H9 (cell line): ENCODE data around the gene SPRR5. TPM values are rescaled to one million over a fixed set of nuclear protein-coding genes. Genes with fewer than 3 reads are reported as not detected.

Source experiments
- DNase-seq: peaks from one replicate; pipeline ENCODE4 v3.0.0-alpha.2; 2017
- H2AFZ ChIP-seq: one replicate; pipeline ENCODE4 v1.6.1; 2013; ENCODE audit warnings: mild to moderate bottlenecking, low read length, control low read depth, moderate library complexity
- H2AK5ac ChIP-seq: 2 replicates; pipeline ENCODE4 v1.6.1; 2013; ENCODE audit warnings: low read length, control low read depth, mixed read lengths; ENCODE audit not compliant: insufficient read length
- H2BK120ac ChIP-seq: one replicate; pipeline ENCODE4 v1.6.1; 2013; ENCODE audit warnings: low read depth, mild to moderate bottlenecking, low read length, control low read depth, inconsistent platforms; ENCODE audit not compliant: poor library complexity, severe bottlenecking
- H2BK12ac ChIP-seq: 2 replicates; pipeline ENCODE4 v1.6.1; 2013; ENCODE audit warnings: low read length, control low read depth, mixed read lengths, low read depth; ENCODE audit not compliant: insufficient read length
- H2BK15ac ChIP-seq: 2 replicates; pipeline ENCODE4 v1.6.1; 2013; ENCODE audit warnings: low read depth, low read length, control low read depth
- H2BK20ac ChIP-seq: one replicate; pipeline ENCODE4 v1.6.1; 2013; ENCODE audit warnings: low read depth, mild to moderate bottlenecking, low read length, control low read depth, inconsistent platforms; ENCODE audit not compliant: poor library complexity, severe bottlenecking
- H2BK5ac ChIP-seq: 2 replicates; pipeline ENCODE4 v1.6.1; 2013; ENCODE audit warnings: low read length, control low read depth, mixed read lengths; ENCODE audit not compliant: insufficient read length
- H3K14ac ChIP-seq: 2 replicates; pipeline ENCODE4 v1.6.1; 2013; ENCODE audit warnings: low read length, control low read depth; ENCODE audit not compliant: insufficient read depth
- H3K18ac ChIP-seq: 2 replicates; pipeline ENCODE4 v1.6.1; 2013; ENCODE audit warnings: low read depth, mild to moderate bottlenecking, mixed read lengths, low read length, control low read depth; ENCODE audit not compliant: insufficient read length
- H3K23ac ChIP-seq: 2 replicates; pipeline ENCODE4 v1.6.1; 2013; ENCODE audit warnings: low read length, control low read depth, mixed read lengths, low read depth; ENCODE audit not compliant: insufficient read length
- H3K23me2 ChIP-seq: 2 replicates; pipeline ENCODE4 v1.6.1; 2013; ENCODE audit warnings: low read depth, mild to moderate bottlenecking, mixed read lengths, low read length, control low read depth; ENCODE audit not compliant: insufficient read length, poor library complexity, severe bottlenecking
- H3K27ac ChIP-seq: 2 replicates; pipeline ENCODE4 v1.5.1; 2013; ENCODE audit warnings: low read length, control low read depth, mixed read lengths, low read depth; ENCODE audit not compliant: insufficient read length
- H3K27me3 ChIP-seq: 2 replicates; pipeline ENCODE4 v1.6.1; 2013; ENCODE audit warnings: low read length, control low read depth, inconsistent platforms; ENCODE audit not compliant: insufficient read depth
- H3K4ac ChIP-seq: 2 replicates; pipeline ENCODE4 v1.6.1; 2013; ENCODE audit warnings: low read depth, mild to moderate bottlenecking, control low read depth, inconsistent platforms, low read length, moderate library complexity
- H3K4me1 ChIP-seq: 2 replicates; pipeline ENCODE4 v1.6.1; 2013; ENCODE audit warnings: low read length, control low read depth, inconsistent platforms; ENCODE audit not compliant: insufficient read depth
- H3K4me2 ChIP-seq: 2 replicates; pipeline ENCODE4 v1.6.1; 2013; ENCODE audit warnings: low read length, control low read depth, mixed read lengths; ENCODE audit not compliant: insufficient read length, insufficient read depth
- H3K56ac ChIP-seq: 2 replicates; pipeline ENCODE4 v1.6.1; 2013; ENCODE audit warnings: low read depth, mild to moderate bottlenecking, mixed read lengths, low read length, control low read depth; ENCODE audit not compliant: insufficient read length
- H3K79me1 ChIP-seq: 2 replicates; pipeline ENCODE4 v1.6.1; 2013; ENCODE audit warnings: low read depth, mild to moderate bottlenecking, moderate library complexity, low read length, control low read depth, inconsistent platforms; ENCODE audit not compliant: insufficient read depth, poor library complexity, severe bottlenecking
- H3K79me2 ChIP-seq: 2 replicates; pipeline ENCODE4 v1.6.1; 2013; ENCODE audit warnings: low read length, control low read depth, inconsistent platforms; ENCODE audit not compliant: insufficient read depth
- H3K9ac ChIP-seq: 2 replicates; pipeline ENCODE4 v1.6.1; 2013; ENCODE audit warnings: low read length, control low read depth, mixed read lengths; ENCODE audit not compliant: insufficient read length; ENCODE audit errors: extremely low read depth
- H3K9me3 ChIP-seq: one replicate; pipeline ENCODE4 v1.6.1; 2013; ENCODE audit warnings: low read depth, low read length, inconsistent platforms; ENCODE audit not compliant: control insufficient read depth
- H3T11ph ChIP-seq: one replicate; pipeline ENCODE4 v1.6.1; 2013; ENCODE audit warnings: mild to moderate bottlenecking, low read length, control low read depth, inconsistent platforms
- H4K20me1 ChIP-seq: one replicate; pipeline ENCODE4 v1.6.1; 2013; ENCODE audit not compliant: control insufficient read depth, insufficient read length, insufficient read depth
- H4K5ac ChIP-seq: 2 replicates; pipeline ENCODE4 v1.6.1; 2013; ENCODE audit warnings: low read depth, mild to moderate bottlenecking, mixed read lengths, low read length, control low read depth; ENCODE audit not compliant: insufficient read length
- H4K8ac ChIP-seq: replicated peaks from 2 replicates; pipeline ENCODE4 v1.6.1; 2013; ENCODE audit warnings: low read length, control low read depth, mixed read lengths, low read depth; ENCODE audit not compliant: insufficient read length
- H4K91ac ChIP-seq: 2 replicates; pipeline ENCODE4 v1.6.1; 2013; ENCODE audit warnings: low read depth, mild to moderate bottlenecking, moderate library complexity, mixed read lengths, low read length, control low read depth; ENCODE audit not compliant: insufficient read length
- H3K27ac Mint-ChIP-seq, 3 experiments: 2 replicates in 2 of 3; 3 replicates in 1 of 3; pipeline ENCODE4 v1.8.0; 2020 to 2021; ENCODE audit warnings: mixed read lengths in 3 of 3, mild to moderate bottlenecking in 1 of 3, moderate library complexity in 1 of 3
- H3K27me3 Mint-ChIP-seq: 2 replicates; pipeline ENCODE4 v1.8.0; 2021; ENCODE audit warnings: low read depth, mild to moderate bottlenecking, moderate library complexity, mixed read lengths
- H3K36me3 Mint-ChIP-seq, 3 experiments: 2 replicates in 2 of 3; 3 replicates in 1 of 3; pipeline ENCODE4 v1.8.0; 2020 to 2021; ENCODE audit warnings: low read depth in 3 of 3, mixed read lengths in 3 of 3; ENCODE audit not compliant: insufficient read depth in 1 of 3
- H3K4me1 Mint-ChIP-seq, 2 experiments: 2 replicates each; pipeline ENCODE4 v1.8.0; 2020; ENCODE audit warnings: mixed read lengths in 2 of 2
- H3K4me3 Mint-ChIP-seq, 2 experiments: 2 replicates in 1 of 2; 3 replicates in 1 of 2; pipeline ENCODE4 v1.8.0; 2020 to 2021; ENCODE audit warnings: mild to moderate bottlenecking in 2 of 2, mixed read lengths in 2 of 2, moderate library complexity in 1 of 2
- H3K9me3 Mint-ChIP-seq, 2 experiments: 2 replicates in 1 of 2; 3 replicates in 1 of 2; pipeline ENCODE4 v1.8.0; 2020; ENCODE audit warnings: mild to moderate bottlenecking in 2 of 2, mixed read lengths in 2 of 2, moderate library complexity in 1 of 2
- WGBS: extraction: QIAGEN DNeasy Blood & Tissue Kit; methylation state at CpG from one replicate; pipeline ENCODE4 v1.1.7; 2013; ENCODE audit warnings: missing lambda C conversion rate, low lambda C conversion rate, mixed read lengths; ENCODE audit not compliant: insufficient read length; ENCODE audit errors: extremely low coverage; 5-methylcytosine and 5-hydroxymethylcytosine counted together
- total RNA-seq: library from RNA; stranded (reverse); gene quantifications from 2 replicates; pipeline ENCODE4 v1.2.1, GENCODE V29; 2021
- TF ChIP-seq, protein P1 (sequence below): fragments of 200-600 bp; sonication (generic); conservative IDR thresholded peaks from 3 replicates; pipeline ENCODE4 v1.8.0; 2021; ENCODE audit warnings: antibody characterized with exemption, mild to moderate bottlenecking

The SPRR5 gene
- total RNA-seq, 1 experiment from 2014 or later, result not detected

DNA sequence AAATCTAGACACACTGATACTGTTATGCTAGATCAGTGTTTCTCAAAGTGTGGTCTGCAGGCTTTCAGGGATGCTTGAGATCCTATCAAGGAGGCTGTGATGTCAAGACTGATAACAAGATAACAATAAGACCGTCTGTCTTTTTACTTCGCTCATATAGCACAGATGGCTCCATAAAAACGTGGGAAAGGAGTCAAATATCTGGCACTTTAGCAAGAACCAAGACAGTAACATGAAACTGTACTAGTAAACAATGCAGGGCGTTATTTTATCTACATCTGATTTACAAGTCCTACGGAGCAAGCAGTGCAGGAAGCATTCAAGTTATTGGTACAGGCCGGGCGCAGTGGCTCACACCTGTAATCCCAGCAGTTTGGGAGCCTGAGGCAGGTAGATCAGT lies 50.9 kb downstream of the SPRR5 start:
- Histone ChIP-seq H4K5ac (no peak overlapping the region), H2BK15ac (no peak overlapping the region), H2BK12ac (no peak overlapping the region), H3K14ac (no peak overlapping the region), H3K27me3 (no peaks in the 10 kb centered on the region; the same call in 1 of the 2 replicates), H3K9ac (no peak overlapping the region), H3K4me1 (no peaks in the 10 kb centered on the region; the same call in 1 of the 2 replicates), H2BK5ac (no peak overlapping the region), H4K20me1 (no peaks in the 10 kb centered on the region), H3K27ac (no peak overlapping the region), H3K9me3 (no peaks in the 10 kb centered on the region), H3K23ac (no peak overlapping the region), H4K91ac (no peak overlapping the region), H2BK120ac (no peak overlapping the region), H3K4ac (no peak overlapping the region), H3K18ac (no peak overlapping the region), H4K8ac (no peak overlapping the region), H3K79me1 (no peaks in the 10 kb centered on the region), H3K79me2 (no peaks in the 10 kb centered on the region), H3T11ph (no peak overlapping the region), H2AK5ac (no peak overlapping the region), H2BK20ac (no peak overlapping the region), H3K56ac (no peak overlapping the region), H3K23me2 (no peaks in the 10 kb centered on the region), H3K4me2 (no peak overlapping the region), H2AFZ (no peak overlapping the region)
- no CpG with 5 or more reads among the region's 7 CpGs for WGBS
- no peak for DNase-seq
- H3K27me3 Mint-ChIP-seq, result peaks cover 5% of the 10 kb centered on the region; the same call in 1 of the 2 replicates
- peaks cover 10 to 19% of the 10 kb centered on the region in 2 experiments for H3K4me1 Mint-ChIP-seq
- H3K36me3 Mint-ChIP-seq, result peaks cover 0 to 8% (median 0%) of the 10 kb centered on the region in 3 experiments; a peak in 3 of 7 replicates
- no peak overlapping the region for H3K27ac Mint-ChIP-seq
- H3K4me3 Mint-ChIP-seq, result no peak overlapping the region
- TF ChIP-seq, protein P1, sequence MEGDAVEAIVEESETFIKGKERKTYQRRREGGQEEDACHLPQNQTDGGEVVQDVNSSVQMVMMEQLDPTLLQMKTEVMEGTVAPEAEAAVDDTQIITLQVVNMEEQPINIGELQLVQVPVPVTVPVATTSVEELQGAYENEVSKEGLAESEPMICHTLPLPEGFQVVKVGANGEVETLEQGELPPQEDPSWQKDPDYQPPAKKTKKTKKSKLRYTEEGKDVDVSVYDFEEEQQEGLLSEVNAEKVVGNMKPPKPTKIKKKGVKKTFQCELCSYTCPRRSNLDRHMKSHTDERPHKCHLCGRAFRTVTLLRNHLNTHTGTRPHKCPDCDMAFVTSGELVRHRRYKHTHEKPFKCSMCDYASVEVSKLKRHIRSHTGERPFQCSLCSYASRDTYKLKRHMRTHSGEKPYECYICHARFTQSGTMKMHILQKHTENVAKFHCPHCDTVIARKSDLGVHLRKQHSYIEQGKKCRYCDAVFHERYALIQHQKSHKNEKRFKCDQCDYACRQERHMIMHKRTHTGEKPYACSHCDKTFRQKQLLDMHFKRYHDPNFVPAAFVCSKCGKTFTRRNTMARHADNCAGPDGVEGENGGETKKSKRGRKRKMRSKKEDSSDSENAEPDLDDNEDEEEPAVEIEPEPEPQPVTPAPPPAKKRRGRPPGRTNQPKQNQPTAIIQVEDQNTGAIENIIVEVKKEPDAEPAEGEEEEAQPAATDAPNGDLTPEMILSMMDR, result no peak
- H3K9me3 Mint-ChIP-seq, result peaks cover 12 to 16% of the 10 kb centered on the region in 2 experiments; a peak in 4 of 5 replicates
